Hepatocyte (in vitro differentiated cells): ENCODE measurements around the gene NPHP4. TPM values are rescaled to one million over a fixed set of nuclear protein-coding genes. Genes with fewer than 3 reads are reported as not detected.

Experiments
- DNase-seq: peaks from one replicate; pipeline ENCODE4 v3.0.0-alpha.2; 2016; ENCODE audit warnings: low spot score
- H2AFZ ChIP-seq: fragments of 200-600 bp; sonication (generic); 2 replicates; pipeline ENCODE4 v1.6.0; 2016; ENCODE audit warnings: antibody characterized with exemption, mild to moderate bottlenecking
- H3K27ac ChIP-seq: fragments of 200-600 bp; sonication (generic); 2 replicates; pipeline ENCODE4 v1.5.1; 2016; ENCODE audit warnings: mild to moderate bottlenecking
- H3K27me3 ChIP-seq: fragments of 200-600 bp; sonication (generic); 2 replicates; pipeline ENCODE4 v1.6.1; 2016
- H3K36me3 ChIP-seq: fragments of 200-600 bp; sonication (generic); replicated peaks from 2 replicates; pipeline ENCODE4 v1.5.1; 2016; ENCODE audit warnings: low read depth; ENCODE audit not compliant: insufficient read depth
- H3K4me1 ChIP-seq: fragments of 200-600 bp; sonication (generic); 2 replicates; pipeline ENCODE4 v1.5.1; 2016; ENCODE audit warnings: mild to moderate bottlenecking, moderate library complexity; ENCODE audit not compliant: insufficient read depth
- H3K4me2 ChIP-seq: fragments of 200-600 bp; sonication (generic); 2 replicates; pipeline ENCODE4 v1.6.0; 2016
- H3K4me3 ChIP-seq: fragments of 200-600 bp; sonication (generic); 2 replicates; pipeline ENCODE4 v1.5.1; 2016; ENCODE audit warnings: mild to moderate bottlenecking
- H3K79me2 ChIP-seq: fragments of 200-600 bp; sonication (generic); 2 replicates; pipeline ENCODE4 v1.6.0; 2017; ENCODE audit warnings: mild to moderate bottlenecking
- H3K9me2 ChIP-seq: fragments of 200-600 bp; sonication (generic); replicated peaks from 2 replicates; pipeline ENCODE4 v1.6.0; 2017; ENCODE audit warnings: mild to moderate bottlenecking; ENCODE audit not compliant: insufficient read depth
- H3K9me3 ChIP-seq: fragments of 200-600 bp; sonication (generic); 2 replicates; pipeline ENCODE4 v1.5.1; 2016; ENCODE audit warnings: low read depth, mild to moderate bottlenecking
- H4K20me1 ChIP-seq: fragments of 200-600 bp; sonication (generic); 2 replicates; pipeline ENCODE4 v1.6.0; 2016; ENCODE audit warnings: mild to moderate bottlenecking; ENCODE audit not compliant: insufficient read depth, poor library complexity, severe bottlenecking
- CTCF ChIP-seq: fragments of 200-600 bp; sonication (generic); IDR thresholded peaks from 2 replicates; pipeline ENCODE4 v1.5.1; 2016; ENCODE audit warnings: antibody characterized with exemption, mild to moderate bottlenecking; ENCODE audit not compliant: poor library complexity
- EZH2 ChIP-seq: fragments of 200-600 bp; sonication (generic); IDR thresholded peaks from 2 replicates; pipeline ENCODE4 v1.6.1; 2016; ENCODE audit warnings: antibody characterized with exemption, mild to moderate bottlenecking, borderline replicate concordance
- EZH2phosphoT487 ChIP-seq: fragments of 200-600 bp; sonication (generic); IDR thresholded peaks from one replicate; pipeline ENCODE4 v1.6.1; 2018; ENCODE audit warnings: antibody characterized with exemption, mild to moderate bottlenecking, low read depth, moderate library complexity; ENCODE audit not compliant: unreplicated experiment, severe bottlenecking
- WGBS: methylation state at CpG from one replicate; pipeline ENCODE4 v1.1.6; 2016; ENCODE audit warnings: low lambda C conversion rate; ENCODE audit errors: missing lambda C conversion rate; 5-methylcytosine and 5-hydroxymethylcytosine counted together
- polyA plus RNA-seq: library from polyadenylated mRNA; unstranded; fragments of >200 nt; fragmentation: Nextera tagmentation; extraction: Ambion mirVana; gene quantifications from 2 replicates; pipeline ENCODE4 v1.2.1, GENCODE V29; 2016
- total RNA-seq: library from RNA; depleted of rRNA; stranded (reverse); fragments of >200 nt; gene quantifications from 2 replicates; pipeline ENCODE4 v1.2.3, GENCODE V29; 2014

NPHP4 gene
- total RNA-seq (5.4 and 6.0 TPM in 2 replicates), polyA plus RNA-seq (5.6 and 6.7 TPM in 2 replicates)

GRCh38 chr1:5992026-5992813 lies at the start of gene NPHP4:
NPHP4 (minus strand) TSS chr1:5992425; CDS start chr1:5986289, 6,136 bp downstream.
- Histone ChIP-seq H3K27ac (peak within 1 kb of the TSS; percentile 78), H4K20me1 (no peaks in the 10 kb centered on the region), H3K4me3 (peak within 1 kb of the TSS; percentile 54), H3K4me2 (peak within 1 kb of the TSS; percentile 98), H3K4me1 (peaks cover 9% of the 10 kb centered on the region), H3K9me3 (no peaks in the 10 kb centered on the region), H3K27me3 (peaks cover 11% of the 10 kb centered on the region), H3K9me2 (no peaks in the 10 kb centered on the region), H3K36me3 (no peaks in the 10 kb centered on the region), H3K79me2 (peaks cover 9% of the 10 kb centered on the region), H2AFZ (peak within 1 kb of the TSS; percentile 58)
- peak; percentile 99 for DNase-seq
- 1% methylated on average over 63 of the region's 94 CpGs for WGBS
- no peak for TF ChIP-seq EZH2
- no peak for TF ChIP-seq EZH2phosphoT487
- no peak for TF ChIP-seq CTCF

GRCh38 chr1:6041432-6042062 lies 49.3 kb upstream of the NPHP4 start:
- Histone ChIP-seq H3K36me3 (no peaks in the 10 kb centered on the region), H3K4me1 (no peaks in the 10 kb centered on the region), H3K4me3 (no peak overlapping the region), H3K27ac (no peak overlapping the region), H3K27me3 (no peaks in the 10 kb centered on the region), H3K9me2 (no peaks in the 10 kb centered on the region), H3K9me3 (no peaks in the 10 kb centered on the region), H3K79me2 (no peaks in the 10 kb centered on the region), H3K4me2 (no peak overlapping the region), H4K20me1 (no peaks in the 10 kb centered on the region), H2AFZ (no peak overlapping the region)
- WGBS = 63% methylated on average over 19 of the region's 20 CpGs
- peak; percentile 50 for DNase-seq
- peak; percentile 53 for TF ChIP-seq CTCF
- no peak for TF ChIP-seq EZH2

GRCh38 chr1:6040861-6041415 lies 48.7 kb upstream of the NPHP4 start:
- Histone ChIP-seq H2AFZ (no peak overlapping the region), H3K9me3 (no peaks in the 10 kb centered on the region), H4K20me1 (no peaks in the 10 kb centered on the region), H3K27me3 (no peaks in the 10 kb centered on the region), H3K4me1 (no peaks in the 10 kb centered on the region), H3K27ac (no peak overlapping the region), H3K4me3 (no peak overlapping the region), H3K4me2 (no peak overlapping the region), H3K36me3 (no peaks in the 10 kb centered on the region), H3K79me2 (no peaks in the 10 kb centered on the region), H3K9me2 (no peaks in the 10 kb centered on the region)
- no peak for TF ChIP-seq EZH2phosphoT487
- no peak for TF ChIP-seq EZH2
- TF ChIP-seq CTCF = no peak
- WGBS = 89% methylated on average over 22 of the region's 22 CpGs
- no peak for DNase-seq
